IPS-20b (cell line): Measurements from ENCODE around the gene MNS1.

Experiments
- H3K27ac ChIP-seq: one replicate; pipeline ENCODE4 v1.5.1; 2013; ENCODE audit warnings: low read length
- H3K27me3 ChIP-seq: 2 replicates; pipeline ENCODE4 v1.6.1; 2013; ENCODE audit warnings: mild to moderate bottlenecking, low read length, inconsistent platforms; ENCODE audit not compliant: insufficient read depth
- H3K36me3 ChIP-seq: 2 replicates; pipeline ENCODE4 v1.6.1; 2013; ENCODE audit warnings: low read depth, mild to moderate bottlenecking, inconsistent platforms, low read length, moderate library complexity; ENCODE audit not compliant: insufficient read depth
- H3K4me1 ChIP-seq: 2 replicates; pipeline ENCODE4 v1.6.1; 2013; ENCODE audit warnings: mild to moderate bottlenecking, control low read depth, inconsistent platforms, low read length, moderate library complexity; ENCODE audit not compliant: insufficient read depth
- H3K4me3 ChIP-seq: 2 replicates; pipeline ENCODE4 v1.5.1; 2013; ENCODE audit warnings: mild to moderate bottlenecking, low read length, inconsistent platforms
- H3K9ac ChIP-seq: 2 replicates; pipeline ENCODE4 v1.6.1; 2013; ENCODE audit warnings: low read depth, mild to moderate bottlenecking, inconsistent platforms, low read length, moderate library complexity
- H3K9me3 ChIP-seq: 2 replicates; pipeline ENCODE4 v1.6.1; 2013; ENCODE audit warnings: mild to moderate bottlenecking, low read depth, low read length, inconsistent platforms; ENCODE audit not compliant: insufficient read depth

MNS1 gene

DNA sequence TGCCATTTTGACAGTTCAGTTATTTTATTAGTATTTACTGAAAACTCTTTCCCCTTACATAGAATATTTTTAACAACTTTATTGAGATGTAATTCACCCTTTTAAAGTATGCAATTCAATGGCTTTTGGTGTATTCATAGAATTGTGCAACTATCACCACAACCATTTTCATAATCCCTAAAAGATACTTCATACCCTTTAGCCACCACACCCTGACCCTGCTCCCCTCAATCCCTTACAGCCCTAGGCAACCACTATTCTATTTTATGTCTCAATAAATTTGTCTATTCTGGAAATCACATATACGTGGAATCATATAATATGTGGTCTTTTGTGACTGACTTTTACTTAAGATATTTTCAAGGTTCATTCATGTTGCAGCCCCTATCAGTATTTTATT is 70.0 kb downstream of the MNS1 start:
- Histone ChIP-seq H3K9ac (no peak overlapping the region), H3K36me3 (no peaks in the 10 kb centered on the region; the same call in 1 of the 2 replicates), H3K4me1 (no peaks in the 10 kb centered on the region), H3K27me3 (no peaks in the 10 kb centered on the region), H3K27ac (no peak overlapping the region), H3K4me3 (no peak overlapping the region), H3K9me3 (peaks cover 10% of the 10 kb centered on the region)

DNA sequence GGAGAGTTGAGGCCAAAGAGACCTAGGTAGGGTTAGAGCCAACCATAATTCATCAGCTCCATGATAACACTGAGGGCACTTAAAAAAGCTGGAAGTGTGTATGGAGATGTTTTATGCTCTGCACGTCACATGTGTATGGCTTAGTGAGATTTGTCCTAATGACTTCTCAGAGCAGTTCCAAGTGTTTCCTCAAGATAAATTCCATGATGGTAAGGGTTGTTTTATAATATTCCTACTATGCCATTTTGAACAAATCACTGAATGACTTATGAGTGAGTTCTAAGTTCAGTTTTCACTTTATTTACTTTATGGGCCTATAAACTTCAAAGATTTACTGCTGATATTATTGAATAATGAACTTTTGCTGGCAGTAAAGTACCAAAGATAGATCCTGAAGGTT is 71.7 kb downstream of the MNS1 start:
- peaks cover 4% of the 10 kb centered on the region for H3K9me3 ChIP-seq
- H3K4me1 ChIP-seq = no peaks in the 10 kb centered on the region
- H3K36me3 ChIP-seq = no peaks in the 10 kb centered on the region; the same call in 1 of the 2 replicates
- no peak overlapping the region for H3K4me3 ChIP-seq
- no peaks in the 10 kb centered on the region for H3K27me3 ChIP-seq
- H3K27ac ChIP-seq = no peak overlapping the region
- H3K9ac ChIP-seq = no peak overlapping the region

- Histone ChIP-seq H3K4me1 (no peaks in the 10 kb centered on the region), H3K36me3 (no peaks in the 10 kb centered on the region), H3K27me3 (no peaks in the 10 kb centered on the region), H3K9me3 (no peaks in the 10 kb centered on the region), H3K27ac (no peak overlapping the region), H3K9ac (no peak overlapping the region), H3K4me3 (no peak overlapping the region)
Observed at GRCh38 chr15:56390739-56391267, 74.1 kb downstream of the MNS1 start.

DNA sequence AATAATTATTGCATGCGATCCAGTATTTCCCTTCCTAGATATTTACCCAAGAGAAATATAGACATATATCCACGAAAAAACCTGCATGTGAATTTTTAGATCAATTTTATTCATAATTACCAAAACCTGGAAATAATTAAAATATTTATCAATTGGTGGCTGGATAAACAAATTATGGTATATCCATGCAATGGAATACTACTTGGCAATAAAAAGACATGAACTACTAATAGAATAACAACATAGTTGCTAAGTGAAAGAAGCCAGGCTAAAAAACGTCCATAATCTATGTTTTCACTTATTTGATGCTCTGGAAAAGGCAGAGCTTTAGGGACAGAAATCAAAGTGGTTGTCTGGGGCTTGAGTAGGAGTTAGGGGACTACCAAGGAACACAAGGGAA is 79.0 kb downstream of the MNS1 start:
- H3K4me1 ChIP-seq = no peaks in the 10 kb centered on the region
- no peak overlapping the region for H3K27ac ChIP-seq
- no peaks in the 10 kb centered on the region for H3K27me3 ChIP-seq
- no peak overlapping the region for H3K4me3 ChIP-seq
- no peaks in the 10 kb centered on the region for H3K9me3 ChIP-seq
- H3K9ac ChIP-seq = no peak overlapping the region
- H3K36me3 ChIP-seq = no peaks in the 10 kb centered on the region; the same call in 1 of the 2 replicates

DNA sequence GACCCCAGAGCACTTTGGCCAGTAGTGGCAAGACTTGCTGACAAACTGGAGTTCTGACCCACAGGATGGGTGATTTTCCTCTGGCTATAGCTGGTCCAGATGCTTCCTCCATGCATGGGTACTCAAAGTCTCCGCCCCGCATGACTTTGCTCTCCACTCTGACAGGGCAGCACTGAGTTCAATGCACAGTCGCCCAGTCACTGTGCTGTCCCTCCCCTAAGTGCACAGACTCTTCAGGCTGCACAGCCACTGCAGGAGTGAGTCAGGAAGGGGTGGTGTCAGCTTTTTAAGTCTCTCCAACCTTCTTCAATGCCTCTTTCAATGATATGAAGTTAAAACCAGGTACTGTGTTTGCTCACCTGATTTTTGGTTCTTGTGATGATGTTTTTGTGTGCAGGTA is 81.9 kb downstream of the MNS1 start:
- Histone ChIP-seq H3K9ac (no peak overlapping the region), H3K27ac (no peak overlapping the region), H3K36me3 (no peaks in the 10 kb centered on the region; the same call in 1 of the 2 replicates), H3K27me3 (no peaks in the 10 kb centered on the region), H3K4me3 (no peak overlapping the region), H3K9me3 (no peaks in the 10 kb centered on the region), H3K4me1 (no peaks in the 10 kb centered on the region)
